Measurements from ENCODE around the gene COL27A1. TPM values are rescaled to one million over a fixed set of nuclear protein-coding genes. Genes with fewer than 3 reads are reported as not detected.

COL27A1 gene
- total and polyA plus RNA-seq, 2 donors from 2014 or later, result 13.6 to 45.6 TPM

DNA sequence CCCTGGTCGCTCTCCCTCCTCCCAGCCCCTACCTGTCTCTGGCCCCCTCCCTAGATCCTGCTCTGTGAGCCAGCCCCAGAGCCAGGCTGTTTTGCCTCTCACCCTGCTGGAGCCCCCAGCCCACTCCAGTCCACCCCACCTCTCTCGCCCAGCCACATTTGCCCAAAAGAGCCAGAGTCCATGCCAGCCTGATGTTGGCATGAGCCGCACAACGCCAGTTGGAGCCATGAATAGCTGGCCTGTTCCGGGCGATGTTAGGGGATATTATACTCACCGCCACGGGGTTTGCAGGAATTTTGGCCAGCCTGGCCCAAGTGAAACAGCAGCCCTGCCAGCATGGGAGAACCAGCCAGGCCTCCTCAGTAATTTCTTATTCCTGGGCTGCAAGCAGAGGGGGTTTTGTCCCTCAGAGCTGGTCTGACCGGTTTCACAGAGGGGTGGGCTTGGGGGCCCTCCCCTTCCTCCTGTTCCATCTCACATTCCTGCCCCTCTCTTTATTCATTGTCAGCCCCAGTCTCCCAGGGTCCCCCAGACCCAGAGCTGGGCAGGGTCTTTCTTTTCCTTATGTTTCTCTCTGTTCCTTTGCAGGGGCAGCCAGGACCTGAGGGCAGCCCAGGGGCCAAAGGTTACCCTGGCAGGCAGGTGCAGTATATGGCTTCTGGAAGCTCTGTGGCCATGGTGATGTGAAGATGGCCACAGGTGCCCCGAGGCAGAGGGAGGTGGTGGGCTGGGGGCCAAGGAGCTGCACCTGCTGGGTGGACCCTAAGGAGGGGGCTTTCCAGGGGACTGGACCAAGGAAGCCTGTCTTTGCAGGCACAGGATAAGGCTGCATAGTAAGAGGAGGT lies 50.1 kb downstream of the COL27A1 start:
- TF ChIP-seq, protein P1, sequence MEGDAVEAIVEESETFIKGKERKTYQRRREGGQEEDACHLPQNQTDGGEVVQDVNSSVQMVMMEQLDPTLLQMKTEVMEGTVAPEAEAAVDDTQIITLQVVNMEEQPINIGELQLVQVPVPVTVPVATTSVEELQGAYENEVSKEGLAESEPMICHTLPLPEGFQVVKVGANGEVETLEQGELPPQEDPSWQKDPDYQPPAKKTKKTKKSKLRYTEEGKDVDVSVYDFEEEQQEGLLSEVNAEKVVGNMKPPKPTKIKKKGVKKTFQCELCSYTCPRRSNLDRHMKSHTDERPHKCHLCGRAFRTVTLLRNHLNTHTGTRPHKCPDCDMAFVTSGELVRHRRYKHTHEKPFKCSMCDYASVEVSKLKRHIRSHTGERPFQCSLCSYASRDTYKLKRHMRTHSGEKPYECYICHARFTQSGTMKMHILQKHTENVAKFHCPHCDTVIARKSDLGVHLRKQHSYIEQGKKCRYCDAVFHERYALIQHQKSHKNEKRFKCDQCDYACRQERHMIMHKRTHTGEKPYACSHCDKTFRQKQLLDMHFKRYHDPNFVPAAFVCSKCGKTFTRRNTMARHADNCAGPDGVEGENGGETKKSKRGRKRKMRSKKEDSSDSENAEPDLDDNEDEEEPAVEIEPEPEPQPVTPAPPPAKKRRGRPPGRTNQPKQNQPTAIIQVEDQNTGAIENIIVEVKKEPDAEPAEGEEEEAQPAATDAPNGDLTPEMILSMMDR (IDR thresholded peaks at IDR 0.05; ENCODE audit: borderline replicate concordance, extremely low read depth, insufficient read depth), result no peak
- Histone ChIP-seq H3K9me3 (ENCODE audit: control insufficient read depth in 2 of 3, insufficient read depth in 1 of 3, low read length in 3 of 3) (no peaks in the 10 kb centered on the region), H3K9ac (ENCODE audit: low read length in 3 of 3) (no peak overlapping the region), H3K4me3 (ENCODE audit: low read length in 3 of 3) (no peak overlapping the region), H3K27ac (ENCODE audit: low read depth in 2 of 2, low read length in 2 of 2) (no peak overlapping the region), H3K27me3 (ENCODE audit: control insufficient read depth, insufficient read depth, low read length) (no peaks in the 10 kb centered on the region), H3K36me3 (ENCODE audit: control insufficient read depth in 2 of 3, insufficient read depth in 3 of 3, low read length in 3 of 3) (peaks cover 0 to 2% (median 0%) of the 10 kb centered on the region in 3 donors), H3K4me1 (ENCODE audit: control insufficient read depth in 2 of 3, insufficient read depth in 2 of 3, low read depth in 1 of 3, low read length in 3 of 3) (peaks cover 0 to 3% (median 0%) of the 10 kb centered on the region in 3 donors)
- DNase-seq (peak in 3 of 5 donors; percentile 38 to 57 (median 39)), FAIRE-seq (no peak)
- intact Hi-C loops (cut with DNase I), result no loop called here

DNA sequence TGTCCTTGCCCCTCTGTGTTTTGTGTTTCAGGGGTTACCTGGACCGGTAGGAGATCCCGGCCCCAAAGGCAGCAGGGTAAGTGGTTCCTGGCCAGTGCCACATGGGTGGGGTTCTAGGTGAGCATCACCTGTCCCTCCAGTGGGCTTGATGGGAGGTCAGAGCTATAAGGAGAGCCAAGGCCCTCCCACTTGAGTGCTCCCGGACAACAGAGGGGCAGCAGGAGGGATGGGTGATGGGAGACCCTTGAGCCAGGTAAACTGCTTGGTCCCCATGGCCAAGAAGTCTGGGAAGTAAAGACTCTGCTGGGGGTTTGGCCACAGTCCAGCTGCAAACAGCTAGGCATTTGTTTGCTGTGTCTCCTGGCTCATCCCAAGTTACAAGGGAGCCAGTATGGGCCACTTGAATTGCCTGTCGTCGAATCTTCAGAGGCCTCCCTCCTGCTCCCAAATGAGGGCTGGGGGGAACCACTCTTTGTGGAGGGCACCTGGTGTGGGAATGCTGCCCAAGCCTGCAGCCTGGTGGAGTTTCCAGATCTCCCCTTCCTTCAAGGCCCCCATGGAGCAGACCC lies 51.0 kb downstream of the COL27A1 start:
- TF ChIP-seq, protein P1 (IDR thresholded peaks at IDR 0.05; ENCODE audit: borderline replicate concordance, extremely low read depth, insufficient read depth), result no peak
- Histone ChIP-seq H3K4me1 (ENCODE audit: control insufficient read depth in 2 of 3, insufficient read depth in 2 of 3, low read depth in 1 of 3, low read length in 3 of 3) (peaks cover 0 to 3% (median 0%) of the 10 kb centered on the region in 3 donors), H3K9ac (ENCODE audit: low read length in 3 of 3) (no peak overlapping the region), H3K36me3 (ENCODE audit: control insufficient read depth in 2 of 3, insufficient read depth in 3 of 3, low read length in 3 of 3) (peaks cover 0 to 2% (median 0%) of the 10 kb centered on the region in 3 donors), H3K9me3 (ENCODE audit: control insufficient read depth in 2 of 3, insufficient read depth in 1 of 3, low read length in 3 of 3) (no peaks in the 10 kb centered on the region), H3K27ac (ENCODE audit: low read depth in 2 of 2, low read length in 2 of 2) (no peak overlapping the region), H3K4me3 (ENCODE audit: low read length in 3 of 3) (no peak overlapping the region), H3K27me3 (ENCODE audit: control insufficient read depth, insufficient read depth, low read length) (no peaks in the 10 kb centered on the region)
- DNase-seq (no peak), FAIRE-seq (no peak)
- intact Hi-C loops (cut with DNase I), result no loop called here

DNA sequence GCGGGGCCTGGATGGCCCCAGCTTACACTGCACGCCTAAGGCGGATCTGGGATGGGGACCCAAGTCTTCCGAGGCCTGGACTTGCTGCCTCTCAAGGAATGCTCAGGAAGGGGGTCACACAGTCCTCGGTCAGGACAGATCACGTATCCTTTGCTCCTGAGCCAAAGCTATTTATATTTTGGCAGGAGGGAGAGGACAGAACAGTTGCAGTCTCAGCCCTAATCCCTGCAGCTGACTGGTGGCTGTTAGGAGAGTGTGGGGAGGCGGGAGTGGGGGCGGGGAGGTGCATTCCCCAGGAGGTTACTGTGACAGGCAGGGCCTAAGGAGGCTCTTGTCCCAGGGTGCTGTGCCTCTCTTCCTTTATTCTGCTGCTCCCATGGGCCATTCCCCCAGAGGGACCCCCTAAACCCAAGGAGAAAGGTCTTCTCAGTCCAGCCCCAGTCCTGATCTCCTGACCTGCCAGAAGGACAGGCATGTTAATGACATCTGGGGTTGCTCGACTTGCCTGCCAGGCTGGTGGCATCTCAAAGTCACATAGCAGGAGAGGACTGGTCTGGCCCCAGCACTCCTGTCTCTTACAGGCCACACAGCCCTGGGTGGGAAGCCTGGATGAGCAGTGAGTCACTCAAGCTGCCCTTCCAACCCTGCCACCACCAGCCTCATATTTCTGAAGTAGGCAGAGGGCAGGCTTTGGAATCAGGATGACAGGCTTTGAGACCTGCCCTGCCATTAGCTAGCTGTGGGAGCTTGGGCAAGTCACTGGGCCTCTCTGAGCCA lies 51.9 kb downstream of the COL27A1 start:
- peak in 2 of 5 donors; percentile 31 to 63 for DNase-seq
- Histone ChIP-seq H3K36me3 (ENCODE audit: control insufficient read depth in 2 of 3, insufficient read depth in 3 of 3, low read length in 3 of 3) (peaks cover 0 to 2% (median 0%) of the 10 kb centered on the region in 3 donors), H3K27me3 (ENCODE audit: control insufficient read depth, insufficient read depth, low read length) (no peaks in the 10 kb centered on the region), H3K4me1 (ENCODE audit: control insufficient read depth in 2 of 3, insufficient read depth in 2 of 3, low read depth in 1 of 3, low read length in 3 of 3) (peaks cover 0 to 3% (median under 1%) of the 10 kb centered on the region in 3 donors), H3K4me3 (ENCODE audit: low read length in 3 of 3) (no peak overlapping the region), H3K9ac (ENCODE audit: low read length in 3 of 3) (no peak overlapping the region), H3K27ac (ENCODE audit: low read depth in 2 of 2, low read length in 2 of 2) (no peak overlapping the region), H3K9me3 (ENCODE audit: control insufficient read depth in 2 of 3, insufficient read depth in 1 of 3, low read length in 3 of 3) (no peaks in the 10 kb centered on the region)
- TF ChIP-seq, protein P1 (IDR thresholded peaks at IDR 0.05; ENCODE audit: borderline replicate concordance, extremely low read depth, insufficient read depth), result no peak
- no peak for FAIRE-seq
- intact Hi-C loops (cut with DNase I), result no loop called here

Data from kidney (tissue), 14 donors.